CD1c-positive myeloid dendritic cell (primary cell): ENCODE results near the gene KHDC1.
"Not testable (repeated sequence)": the region's sequence is repeated elsewhere in the genome, so short reads cannot be mapped to it uniquely, and the experiment has no call there.

ENCODE experiments used
- DNase-seq: peaks from one replicate; pipeline ENCODE4 v3.0.0-alpha.2; 2016; ENCODE audit errors: extremely low spot score

The KHDC1 gene

GRCh38 chr6:73250016-73250415, 13.0 kb downstream of the KHDC1 start:
- no peak for DNase-seq

- no peak for DNase-seq
Observed at GRCh38 chr6:73248192-73248903, 14.6 kb downstream of the KHDC1 start.

GRCh38 chr6:73242001-73242400, 21.0 kb downstream of the KHDC1 start:
- no peak for DNase-seq

DNA sequence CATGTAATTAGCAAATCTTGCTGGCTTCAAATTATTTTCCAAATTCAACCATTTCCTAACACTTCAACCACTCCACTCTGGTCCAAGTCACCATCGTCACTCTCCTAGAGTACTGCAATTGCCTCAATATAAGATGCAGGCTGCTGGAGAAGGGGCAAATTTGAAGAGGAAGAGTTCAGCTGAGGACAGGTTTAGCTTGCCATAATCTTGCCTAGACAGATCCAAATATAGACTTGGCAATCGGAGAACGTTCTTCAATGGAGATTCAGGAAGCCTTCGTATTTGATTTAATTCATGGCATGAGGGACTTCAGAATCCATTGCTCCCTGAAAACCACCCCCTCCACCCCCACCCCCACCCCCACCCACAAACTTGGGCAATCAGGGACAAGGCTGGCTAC, 22.3 kb downstream of the KHDC1 start:
- DNase-seq, result no peak

DNA sequence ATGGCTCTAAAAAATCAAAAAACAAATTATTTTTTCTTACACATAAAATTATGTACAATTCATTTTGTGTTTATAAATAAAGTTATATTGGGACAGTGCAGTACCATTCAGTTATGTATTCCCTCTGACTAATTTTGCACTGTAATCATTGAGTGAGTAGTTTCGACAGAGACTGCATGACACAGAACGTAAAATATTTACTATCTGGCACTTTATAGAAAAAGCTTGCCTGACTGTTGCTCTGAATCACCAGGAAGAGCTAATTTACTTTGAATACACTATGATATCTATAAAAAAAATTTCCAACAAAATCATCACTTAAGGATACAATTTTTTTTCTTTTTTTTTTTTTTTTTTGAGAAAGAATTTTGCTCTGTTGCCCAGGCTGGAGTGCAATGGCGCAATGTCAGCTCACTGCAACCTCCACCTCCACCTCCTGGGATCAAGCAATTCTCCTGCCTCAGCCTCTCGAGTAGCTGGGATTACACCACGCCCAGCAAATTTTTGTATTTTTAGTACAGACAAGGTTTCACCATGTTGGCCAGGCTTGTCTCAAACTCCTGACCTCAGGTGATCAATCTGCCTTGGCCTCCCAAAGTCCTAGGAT, 26.7 kb downstream of the KHDC1 start:
- no peak for DNase-seq

DNA sequence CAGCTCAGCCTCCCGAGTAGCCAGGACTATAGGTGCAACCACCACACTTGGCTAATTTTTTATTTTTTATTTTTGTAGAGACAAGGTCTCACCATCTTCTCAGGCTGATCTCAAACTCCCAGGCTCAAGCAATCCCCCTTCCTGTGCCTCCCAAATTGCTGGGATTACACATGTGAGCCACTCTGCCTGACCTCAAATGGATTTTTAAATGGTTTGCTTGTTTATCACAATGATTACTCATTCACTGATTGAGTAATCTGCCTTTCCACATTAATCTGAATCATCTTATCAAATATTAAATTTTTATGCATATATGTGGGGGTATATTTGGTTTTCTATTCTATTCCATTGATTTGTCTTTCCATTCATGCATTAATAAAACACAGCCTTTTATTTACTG, 28.3 kb downstream of the KHDC1 start:
- DNase-seq, result no peak

DNA sequence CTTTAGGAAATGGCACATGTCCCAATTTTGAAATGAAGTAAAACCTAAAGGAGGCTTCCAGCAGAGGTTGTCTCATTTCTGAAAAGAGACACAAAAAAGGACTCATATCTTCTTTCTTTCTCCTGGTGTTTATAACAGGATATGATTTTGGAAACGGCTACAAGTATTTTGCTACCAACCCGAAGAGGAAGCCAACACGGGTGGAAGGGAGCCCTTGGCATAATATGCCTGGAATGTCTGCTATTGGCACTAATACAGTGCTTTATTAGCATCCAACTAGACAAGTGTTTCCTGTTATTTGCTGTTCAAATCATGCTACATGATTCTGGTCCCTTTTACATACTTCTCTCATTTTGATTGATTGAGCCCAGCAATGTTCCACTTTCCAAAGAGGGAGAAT, 29.0 kb downstream of the KHDC1 start:
- not testable (repeated sequence) for DNase-seq

DNA sequence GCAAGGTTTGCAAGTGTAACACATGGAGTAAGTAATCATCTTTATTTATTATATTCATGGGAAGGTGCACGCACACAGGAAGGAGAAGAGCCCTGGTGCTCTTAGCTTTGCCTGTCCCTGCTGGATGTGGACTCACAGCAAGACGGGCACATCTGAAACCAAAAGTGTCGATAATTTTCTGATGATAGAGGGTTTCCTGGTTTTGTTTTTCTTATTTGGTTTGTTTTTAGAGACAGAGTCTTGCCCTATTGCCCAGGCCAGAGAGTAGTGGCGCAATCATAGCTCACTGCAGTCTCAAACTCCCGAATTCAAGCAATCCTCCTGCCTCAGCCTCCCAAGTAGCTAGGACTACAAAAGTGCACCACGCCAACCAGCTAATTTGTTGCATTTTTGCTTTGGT, 29.9 kb downstream of the KHDC1 start:
- DNase-seq, result no peak

DNA sequence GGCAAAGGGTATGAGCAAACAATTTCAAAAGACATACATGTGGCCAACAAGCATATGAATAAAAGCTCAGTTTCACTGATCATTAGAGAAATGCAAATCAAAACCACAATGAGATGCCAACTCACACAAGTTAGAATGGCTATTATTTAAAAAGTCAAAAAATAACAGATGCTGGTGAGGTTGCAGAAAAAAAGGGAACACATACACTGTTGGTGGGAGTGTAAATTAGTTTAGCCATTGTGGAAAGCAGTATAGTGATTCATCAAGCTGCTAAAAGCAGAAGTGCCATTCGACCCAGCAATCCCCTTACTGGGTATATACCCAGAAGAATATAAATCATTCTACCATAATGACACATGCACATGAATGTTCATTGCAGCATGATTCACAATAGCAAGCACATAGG, 31.0 kb downstream of the KHDC1 start:
- DNase-seq, result peak; percentile 57

GRCh38 chr6:73227606-73228255, 35.3 kb downstream of the KHDC1 start:
- no peak for DNase-seq

- DNase-seq, result no peak
Observed at GRCh38 chr6:73225396-73225795, 37.6 kb downstream of the KHDC1 start, which contains the start of gene KHDC1L. Gene KHDC1L (minus strand): TSS chr6:73225496. CDS start chr6:73225408, 88 bp downstream.

DNA sequence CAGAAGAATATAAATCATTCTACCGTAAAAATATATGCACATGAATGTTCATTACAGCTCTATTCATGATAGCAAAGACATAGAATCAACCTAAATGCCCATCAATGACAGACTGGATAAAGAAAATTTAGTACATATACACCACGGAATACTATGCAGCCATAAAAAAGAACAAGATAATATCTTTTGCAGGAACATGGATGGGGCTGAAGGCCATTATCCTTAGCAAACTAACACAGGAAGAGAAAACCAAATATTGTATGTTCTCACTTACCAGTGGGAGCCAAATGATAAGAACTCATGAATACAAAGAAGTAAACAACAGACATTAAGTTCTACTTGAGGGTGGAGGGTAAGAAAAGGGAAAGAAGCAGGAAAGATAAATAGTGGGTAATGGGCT, 46.1 kb downstream of the KHDC1 start:
- no peak for DNase-seq

DNA sequence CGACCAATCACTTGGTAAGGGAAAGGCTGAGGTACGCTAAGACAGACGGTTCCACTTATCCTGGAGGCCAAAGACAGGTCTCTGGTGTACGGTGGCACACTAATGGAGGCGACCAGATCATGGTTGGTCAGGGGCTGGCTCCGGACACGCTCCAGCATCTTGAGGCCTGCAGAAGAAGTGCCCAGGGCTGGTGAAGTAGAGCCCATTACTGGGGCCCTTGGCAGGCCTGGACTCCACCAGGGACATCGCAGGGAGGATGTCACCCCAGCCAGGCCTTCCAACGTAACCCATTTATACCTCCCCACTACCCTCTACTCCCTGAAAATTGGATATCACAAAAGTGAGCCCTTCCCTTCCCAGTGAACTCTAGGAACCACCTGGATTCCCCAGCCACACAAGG, 53.9 kb downstream of the KHDC1 start:
- no peak for DNase-seq

- no peak for DNase-seq
Observed at GRCh38 chr6:73207221-73207837, 55.7 kb downstream of the KHDC1 start.

GRCh38 chr6:73204252-73204651, 58.7 kb downstream of the KHDC1 start:
- no peak for DNase-seq

GRCh38 chr6:73203098-73203497, 59.9 kb downstream of the KHDC1 start:
- DNase-seq, result no peak

DNA sequence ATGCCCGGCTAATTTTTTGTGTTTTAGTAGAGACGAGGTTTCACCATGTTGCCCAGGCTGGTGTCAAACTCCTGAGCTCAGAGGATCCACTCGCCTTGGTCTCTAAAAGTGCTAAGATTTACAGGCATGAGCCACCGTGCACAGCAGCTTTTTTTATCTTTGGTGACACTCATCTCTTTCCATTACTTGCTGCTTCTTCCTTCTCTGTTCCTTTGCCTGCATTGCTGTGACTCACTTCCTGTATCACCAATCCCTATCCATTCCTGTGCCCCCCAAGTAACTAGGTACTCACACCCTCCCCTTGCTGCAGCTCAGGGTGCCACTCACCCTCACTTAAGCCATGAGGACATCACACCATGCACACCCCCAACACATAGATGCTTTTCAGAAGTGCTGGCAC, 62.3 kb downstream of the KHDC1 start:
- DNase-seq, result no peak

GRCh38 chr6:73200247-73200646, 62.7 kb downstream of the KHDC1 start:
- no peak for DNase-seq

- no peak for DNase-seq
Observed at GRCh38 chr6:73194744-73195143, 68.3 kb downstream of the KHDC1 start.

GRCh38 chr6:73193302-73193701, 69.7 kb downstream of the KHDC1 start:
- DNase-seq, result not testable (repeated sequence)
